Activated CD8-positive, alpha-beta T cell treated with anti-CD3 and anti-CD28 coated beads for 36 hours (primary cell): ENCODE results near the gene PRR5. TPM values are rescaled to one million over a fixed set of nuclear protein-coding genes. Genes with fewer than 3 reads are reported as not detected.
"Not testable (repeated sequence)": the region's sequence is repeated elsewhere in the genome, so short reads cannot be mapped to it uniquely, and the experiment has no call there.

Source experiments
- ATAC-seq: fragments of 200-7000 bp; cut with Tn5 transposase; one replicate; pipeline ENCODE4 v1.10.0; 2021; ENCODE audit warnings: mild to moderate bottlenecking, moderate library complexity
- CTCF ChIA-PET: fragments of 350-600 bp; sonication (Branson Sonifier 250); formaldehyde crosslinking; loops from one replicate; lab custom pipeline; 2021; ENCODE audit warnings: antibody characterized with exemption; lab: Charles Lee
- POLR2A ChIA-PET: fragments of 350-600 bp; sonication (Branson Sonifier 250); formaldehyde crosslinking; loops from one replicate; lab custom pipeline; 2021; ENCODE audit warnings: antibody characterized with exemption; lab: Charles Lee
- DNase-seq: peaks from one replicate; pipeline ENCODE4 v3.0.0-alpha.2; 2020
- H3K27ac Mint-ChIP-seq: one replicate; pipeline ENCODE4 v1.8.0; 2021; ENCODE audit warnings: mild to moderate bottlenecking, mixed read lengths
- H3K27me3 Mint-ChIP-seq: one replicate; pipeline ENCODE4 v1.8.0; 2021; ENCODE audit warnings: mixed read lengths
- H3K36me3 Mint-ChIP-seq: one replicate; pipeline ENCODE4 v1.8.0; 2021; ENCODE audit warnings: low read depth, mixed read lengths
- H3K4me1 Mint-ChIP-seq: one replicate; pipeline ENCODE4 v1.8.0; 2021; ENCODE audit warnings: low read depth, mixed read lengths
- H3K4me3 Mint-ChIP-seq: one replicate; pipeline ENCODE4 v1.8.0; 2021; ENCODE audit warnings: mild to moderate bottlenecking, moderate library complexity, mixed read lengths
- H3K9me3 Mint-ChIP-seq: one replicate; pipeline ENCODE4 v1.8.0; 2021; ENCODE audit warnings: mixed read lengths
- CTCF ChIP-seq: fragments of 200-600 bp; IDR thresholded peaks from one replicate; pipeline ENCODE4 v1.8.0; 2022; ENCODE audit warnings: antibody characterized with exemption, mild to moderate bottlenecking
- intact Hi-C: fragments of 100-400 bp; cut with micrococcal nuclease; formaldehyde crosslinking; loops from one replicate; pipeline ENCODE4 v1.10.0; 2022
- total RNA-seq, 2 experiments: library from RNA; stranded (reverse); gene quantifications; one replicate each; pipeline ENCODE4 v1.2.3, GENCODE V29; 2021

Gene PRR5
- total RNA-seq, 2 experiments from 2014 or later: 26.8 to 27.3 TPM

- no peaks in the 10 kb centered on the region for H3K27me3 Mint-ChIP-seq
- intact Hi-C loops: no loop called here
- POLR2A ChIA-PET: no interaction called here
- no peak for TF ChIP-seq CTCF
- H3K27ac Mint-ChIP-seq: no peak overlapping the region
- no peaks in the 10 kb centered on the region for H3K9me3 Mint-ChIP-seq
- H3K4me3 Mint-ChIP-seq: no peak overlapping the region
- no peaks in the 10 kb centered on the region for H3K36me3 Mint-ChIP-seq
- peaks cover 42% of the 10 kb centered on the region for H3K4me1 Mint-ChIP-seq
- DNase-seq (no peak), ATAC-seq (no peak)
- CTCF ChIA-PET: no interaction called here
Measured at GRCh38 chr22:44672632-44673031, 29.4 kb upstream of the PRR5 start.

GRCh38 chr22:44673406-44673805 lies 28.6 kb upstream of the PRR5 start:
- Mint-ChIP-seq H3K36me3 (no peaks in the 10 kb centered on the region), H3K27me3 (no peaks in the 10 kb centered on the region), H3K4me3 (no peak overlapping the region), H3K9me3 (no peaks in the 10 kb centered on the region), H3K27ac (no peak overlapping the region), H3K4me1 (peaks cover 39% of the 10 kb centered on the region)
- no peak for ATAC-seq
- intact Hi-C loops: no loop called here
- ChIA-PET CTCF (interaction anchor here (0.7 kb wide), 1 partner anchor 11 kb away, joined by 3 read pairs; no protein-coding TSS in a partner anchor), POLR2A (no interaction called here)
- TF ChIP-seq CTCF: no peak
- no peak for DNase-seq

DNA sequence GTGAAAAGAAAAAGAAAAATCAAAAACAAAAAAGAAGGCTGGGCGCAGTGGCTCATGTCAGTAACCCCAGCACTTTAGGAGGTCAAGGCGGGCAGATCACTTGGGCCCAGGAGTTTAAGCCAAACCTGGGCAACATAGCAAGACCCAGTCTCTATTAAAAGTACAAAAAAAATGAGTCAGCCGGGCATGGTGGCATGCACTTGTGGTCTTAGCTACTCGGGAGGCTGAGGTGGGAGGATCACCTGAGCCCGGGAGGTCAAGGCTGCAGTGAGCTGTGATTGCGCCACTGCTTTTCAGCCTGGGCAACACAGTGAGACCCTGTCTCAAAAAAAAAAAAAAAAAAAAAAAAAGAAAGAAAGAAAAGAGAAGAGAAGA lies 26.0 kb upstream of the PRR5 start:
- H3K27ac Mint-ChIP-seq, H3K4me3 Mint-ChIP-seq, intact Hi-C loops, H3K36me3 Mint-ChIP-seq, H3K27me3 Mint-ChIP-seq, H3K9me3 Mint-ChIP-seq, ATAC-seq, DNase-seq: not testable (repeated sequence)
- ChIA-PET POLR2A (interaction anchor here (0.6 to 1.3 kb wide), 2 partner anchors 9 to 120 kb away, joined by 3 to 7 read pairs; no protein-coding TSS in a partner anchor), CTCF (interaction anchor here (1.7 to 2.0 kb wide), 2 partner anchors 8 to 11 kb away, joined by 4 to 10 read pairs; no protein-coding TSS in a partner anchor)
- peaks cover 38% of the 10 kb centered on the region for H3K4me1 Mint-ChIP-seq

DNA sequence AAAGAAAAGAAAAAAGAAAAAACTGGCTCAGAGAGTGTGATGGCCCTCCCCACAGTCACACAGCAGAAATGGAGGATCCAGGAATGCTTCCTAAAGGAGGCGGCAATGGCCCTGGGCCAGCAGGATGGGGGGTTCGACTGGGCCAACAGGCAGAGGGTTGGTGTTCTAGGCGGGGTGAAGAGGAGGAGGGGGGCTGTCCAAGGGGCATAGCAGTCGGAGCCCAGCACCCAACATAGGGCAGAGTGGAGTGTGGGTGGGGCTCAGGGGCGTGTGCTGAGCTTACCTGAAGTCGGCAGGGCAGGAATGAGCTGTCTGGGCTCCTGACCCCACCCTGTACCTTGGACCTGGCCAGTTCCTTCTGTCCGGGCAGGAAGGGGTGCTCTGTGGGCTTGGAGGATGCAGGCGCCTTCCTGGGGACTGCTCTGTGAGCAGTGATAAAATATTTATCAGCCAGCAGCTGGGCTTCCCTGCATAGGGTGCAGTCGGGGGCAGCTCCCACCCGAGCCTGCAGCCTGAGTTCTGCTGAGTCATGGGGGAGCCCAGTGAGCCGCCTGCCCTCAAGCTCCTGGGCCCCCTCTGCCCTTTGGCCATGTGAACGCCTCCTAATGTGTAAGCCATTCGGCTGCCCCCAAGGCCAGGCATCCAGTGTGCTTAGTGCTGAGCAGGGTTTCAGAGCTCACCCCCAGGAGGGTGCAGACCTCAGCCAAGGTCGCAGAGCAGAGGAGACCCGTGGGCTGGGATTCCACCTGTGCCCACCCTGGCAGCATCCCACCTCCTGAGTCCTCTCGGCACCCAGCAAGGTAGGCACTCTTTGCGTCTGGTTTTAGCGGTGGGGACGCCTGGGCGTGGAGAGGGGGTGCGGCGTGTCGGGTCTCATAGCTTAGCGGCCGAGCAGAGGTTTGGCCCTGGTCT lies 25.3 kb upstream of the PRR5 start:
- no peak for TF ChIP-seq CTCF
- DNase-seq (peak; percentile 49), ATAC-seq (peak; percentile 57)
- no peaks in the 10 kb centered on the region for H3K27me3 Mint-ChIP-seq
- H3K27ac Mint-ChIP-seq: peak overlapping the region; percentile 49
- peaks cover 39% of the 10 kb centered on the region for H3K4me1 Mint-ChIP-seq
- H3K36me3 Mint-ChIP-seq: no peaks in the 10 kb centered on the region
- ChIA-PET POLR2A (interaction anchor here (1.3 to 1.4 kb wide), 2 partner anchors 8 to 20 kb away, joined by 3 to 7 read pairs; no protein-coding TSS in a partner anchor), CTCF (interaction anchor here (0.7 to 2.0 kb wide), 2 partner anchors 8 to 15 kb away, joined by 3 to 10 read pairs; no protein-coding TSS in a partner anchor)
- H3K4me3 Mint-ChIP-seq: peak overlapping the region; percentile 67
- H3K9me3 Mint-ChIP-seq: no peaks in the 10 kb centered on the region
- intact Hi-C loops: no loop called here

GRCh38 chr22:44677353-44677840 lies 24.6 kb upstream of the PRR5 start:
- DNase-seq: no peak
- H3K9me3 Mint-ChIP-seq: no peaks in the 10 kb centered on the region
- POLR2A ChIA-PET: interaction anchor here (1.4 kb wide), 1 partner anchor 19 kb away, joined by 3 read pairs; no protein-coding TSS in a partner anchor
- peak overlapping the region; percentile 67 for H3K4me3 Mint-ChIP-seq
- intact Hi-C loops: no loop called here
- no peaks in the 10 kb centered on the region for H3K36me3 Mint-ChIP-seq
- CTCF ChIA-PET: interaction anchor here (0.7 to 2.0 kb wide), 2 partner anchors 7 to 16 kb away, joined by 3 to 10 read pairs; no protein-coding TSS in a partner anchor
- TF ChIP-seq CTCF: no peak
- no peaks in the 10 kb centered on the region for H3K27me3 Mint-ChIP-seq
- peak; percentile 28 for ATAC-seq
- H3K27ac Mint-ChIP-seq: peak overlapping the region; percentile 11
- H3K4me1 Mint-ChIP-seq: peaks cover 41% of the 10 kb centered on the region
